KBM-7 (cell line): ENCODE measurements around the gene ZNF716.
"Not testable (repeated sequence)": the region's sequence is repeated elsewhere in the genome, so short reads cannot be mapped to it uniquely, and the experiment has no call there.

Source experiments
- DNase-seq: peaks from one replicate; pipeline ENCODE4 v3.0.0-alpha.2; 2015
- in situ Hi-C: fragments of 300-500 bp; cut with MboI; formaldehyde crosslinking; loops from 2 replicates; pipeline ENCODE4 v1.14.3; 2020; ENCODE audit warnings: low sequenced_read_pairs, low pct_unique_long_range_greater_than_20kb, mixed read lengths

The ZNF716 gene

DNA sequence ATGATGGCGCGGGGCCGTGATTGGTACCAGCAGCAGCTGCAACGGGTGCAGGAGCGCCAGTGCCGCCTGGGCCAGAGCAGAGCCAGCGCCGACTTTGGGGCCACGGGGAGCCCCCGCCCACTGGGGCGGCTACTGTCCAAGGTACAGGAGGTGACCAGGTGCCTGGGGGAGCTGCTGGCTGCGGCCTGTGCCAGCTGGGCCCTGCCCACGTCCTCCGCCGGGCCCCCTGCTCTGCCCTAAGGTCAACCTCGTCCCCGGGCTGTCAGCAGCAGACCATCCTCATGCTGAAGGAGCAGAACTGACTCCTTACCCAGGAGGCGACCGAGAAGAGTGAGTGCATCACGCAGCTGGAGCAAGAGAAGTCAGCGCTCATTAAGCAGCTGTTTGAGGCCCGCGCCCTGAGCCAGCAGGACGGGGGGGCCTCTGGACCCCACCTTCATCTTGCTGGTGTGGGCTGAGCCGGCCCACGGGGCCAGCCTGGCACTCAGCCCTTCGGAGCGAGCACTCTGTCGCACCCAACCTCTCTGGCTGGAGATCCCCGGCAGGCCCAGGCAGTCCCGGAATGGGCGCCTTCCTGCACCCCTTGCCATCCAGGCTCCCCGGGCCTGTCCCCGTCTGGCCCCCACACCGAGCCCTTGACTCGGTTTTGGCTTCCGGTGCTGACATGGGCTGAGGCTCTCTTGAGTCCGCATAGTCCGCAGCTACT is 24.6 kb upstream of the ZNF716 start:
- in situ Hi-C loops, result no loop called here
- no peak for DNase-seq

GRCh38 chr7:57425969-57426628 is 23.9 kb upstream of the ZNF716 start:
- in situ Hi-C loops, result no loop called here
- DNase-seq, result no peak

DNA sequence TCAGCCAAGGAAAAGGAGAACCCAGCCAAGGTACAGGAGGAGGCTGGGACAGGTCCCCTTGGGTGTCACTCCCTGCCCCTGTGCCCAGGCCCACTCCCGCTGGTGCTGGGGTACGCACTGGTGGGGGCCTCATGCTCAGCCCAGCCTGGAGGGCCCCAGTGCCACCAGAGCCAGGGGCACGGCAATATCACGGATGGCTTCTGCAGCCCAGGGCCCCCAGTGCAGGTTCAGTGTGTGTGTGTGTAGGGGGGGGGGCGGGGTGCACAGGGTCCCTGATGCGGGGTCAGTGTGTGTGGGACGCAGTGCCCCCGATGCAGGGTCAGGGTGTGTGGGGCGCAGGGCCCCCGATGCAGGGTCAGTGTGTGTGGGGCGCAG is 23.4 kb upstream of the ZNF716 start:
- DNase-seq, result no peak
- in situ Hi-C loops, result no loop called here

- no peak for DNase-seq
- in situ Hi-C loops, result no loop called here
These were observed 22.8 kb upstream of the ZNF716 start for GRCh38 chr7:57427146-57427545.

DNA sequence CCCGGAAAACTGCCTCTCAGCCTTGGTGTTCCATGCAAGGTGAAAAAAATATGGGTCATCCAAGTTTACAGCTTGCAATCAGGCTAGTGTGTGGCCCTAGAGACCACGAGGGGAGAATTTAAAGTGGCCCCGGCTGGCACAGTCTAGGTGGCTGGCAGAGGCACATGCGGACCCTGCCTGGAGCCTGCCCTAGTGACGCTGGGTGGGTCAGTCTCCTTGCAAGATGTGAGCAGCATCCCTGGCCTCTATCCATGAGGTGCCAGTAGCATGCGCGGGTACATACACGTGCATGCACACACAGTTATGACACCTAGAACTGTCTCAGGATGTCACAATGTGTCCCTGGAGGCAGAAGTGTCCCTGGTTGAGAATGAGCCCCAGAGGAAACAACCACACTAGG is 22.4 kb upstream of the ZNF716 start:
- in situ Hi-C loops, result no loop called here
- DNase-seq, result no peak

DNA sequence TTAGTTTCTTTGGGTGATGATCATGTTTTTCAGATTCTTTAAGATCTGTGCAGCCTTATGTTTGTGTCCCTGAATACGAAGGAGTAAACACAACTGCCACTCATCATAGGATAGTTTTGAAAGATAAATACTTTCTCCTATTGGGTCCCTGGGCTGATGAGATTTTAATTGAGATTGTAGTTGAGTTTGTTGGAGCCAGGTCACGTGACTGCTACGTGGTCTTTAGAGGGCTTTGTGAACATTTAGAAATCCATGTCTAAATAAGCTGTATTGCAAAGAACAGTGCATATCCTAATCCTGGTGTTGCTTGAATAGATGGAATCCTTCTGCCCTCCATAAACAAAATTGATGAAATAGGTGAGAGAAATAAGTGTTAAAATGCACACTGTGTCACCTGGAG is 17.4 kb upstream of the ZNF716 start:
- in situ Hi-C loops, result no loop called here
- DNase-seq, result no peak

DNA sequence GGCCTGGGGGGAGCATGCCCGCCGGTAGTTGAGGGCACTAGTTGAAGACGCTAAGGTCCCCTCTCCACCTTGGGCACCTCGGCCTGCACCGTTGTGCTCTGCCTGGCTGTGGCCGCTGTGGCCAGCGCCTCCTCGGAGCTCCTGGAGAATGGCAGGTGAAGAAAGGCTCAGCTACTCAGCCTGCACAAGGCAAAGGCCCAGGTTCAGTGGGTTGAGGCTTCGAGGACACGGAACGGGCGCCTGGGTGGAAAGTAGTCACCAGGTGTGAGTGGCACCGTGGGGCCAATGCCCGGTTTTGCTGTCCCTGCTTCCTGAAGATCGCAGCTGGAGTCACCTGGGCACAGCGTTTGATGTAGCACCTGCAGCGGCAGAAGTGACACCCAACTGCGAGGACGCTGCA is 12.4 kb upstream of the ZNF716 start:
- DNase-seq, result no peak
- in situ Hi-C loops, result no loop called here

DNA sequence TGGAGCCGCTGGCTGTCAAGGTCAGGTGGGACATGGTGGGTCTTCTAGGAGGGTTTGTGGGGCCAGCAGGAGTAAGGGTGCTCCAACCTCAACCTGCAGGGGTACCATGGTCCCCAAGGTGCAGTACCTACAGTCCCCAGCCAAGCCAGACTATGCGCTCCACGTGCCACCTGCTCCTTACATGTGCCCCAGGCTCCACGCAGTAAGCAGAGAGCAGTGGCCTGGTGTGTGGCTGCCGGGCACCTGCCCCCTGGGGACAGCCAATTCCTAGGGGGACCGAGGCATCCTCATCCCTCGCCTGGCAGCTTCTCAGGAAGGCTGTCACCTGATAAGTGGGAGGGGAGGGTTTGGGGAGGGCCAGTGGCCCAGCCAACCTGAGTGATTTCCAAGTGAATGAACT is 11.7 kb upstream of the ZNF716 start:
- no peak for DNase-seq
- in situ Hi-C loops, result no loop called here

GRCh38 chr7:57443567-57443966 is 6.4 kb upstream of the ZNF716 start:
- DNase-seq, result no peak
- in situ Hi-C loops, result no loop called here

- in situ Hi-C loops, DNase-seq: not testable (repeated sequence)
These were observed 19.3 kb downstream of the ZNF716 start for GRCh38 chr7:57469186-57469828.

DNA sequence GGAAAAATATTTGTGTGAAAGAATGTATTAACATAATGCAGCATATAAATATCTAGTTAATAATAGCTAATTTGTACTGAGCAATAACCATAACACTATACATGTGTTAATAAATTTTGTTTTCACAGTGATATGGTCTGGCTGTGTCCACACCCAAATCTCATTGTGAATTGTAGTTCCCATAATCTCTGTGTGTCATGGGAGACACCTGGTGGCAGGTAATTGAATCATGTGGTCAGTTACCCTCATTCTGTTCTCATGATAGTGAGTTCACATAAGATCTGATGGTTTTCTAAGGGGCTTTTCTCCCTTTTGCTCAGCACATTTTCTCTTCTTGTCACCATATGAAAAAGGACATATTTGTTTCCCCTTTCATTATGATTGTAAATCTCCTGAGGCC is 30.3 kb downstream of the ZNF716 start:
- DNase-seq, in situ Hi-C loops: not testable (repeated sequence)

GRCh38 chr7:57485022-57485421 is 35.0 kb downstream of the ZNF716 start:
- in situ Hi-C loops, DNase-seq: not testable (repeated sequence)

DNA sequence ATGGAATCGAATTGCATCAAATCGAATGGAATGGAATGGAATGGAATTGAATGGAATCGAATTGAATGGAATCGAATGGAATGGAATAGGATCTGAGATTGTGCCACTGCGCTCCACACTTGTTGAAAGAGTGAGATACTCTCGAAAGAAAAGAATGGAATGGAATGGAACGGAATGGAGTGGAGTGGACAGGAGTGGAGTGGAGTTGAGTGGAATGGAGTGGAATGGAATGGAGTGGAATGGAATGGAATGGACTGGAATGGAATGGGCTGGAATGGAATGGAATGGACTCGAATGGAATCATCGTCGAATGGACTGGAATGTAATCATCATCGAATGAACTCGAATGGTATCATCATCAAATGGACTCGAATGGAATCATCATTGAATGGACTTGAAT is 38.0 kb downstream of the ZNF716 start:
- in situ Hi-C loops, result no loop called here
- DNase-seq, result no peak

DNA sequence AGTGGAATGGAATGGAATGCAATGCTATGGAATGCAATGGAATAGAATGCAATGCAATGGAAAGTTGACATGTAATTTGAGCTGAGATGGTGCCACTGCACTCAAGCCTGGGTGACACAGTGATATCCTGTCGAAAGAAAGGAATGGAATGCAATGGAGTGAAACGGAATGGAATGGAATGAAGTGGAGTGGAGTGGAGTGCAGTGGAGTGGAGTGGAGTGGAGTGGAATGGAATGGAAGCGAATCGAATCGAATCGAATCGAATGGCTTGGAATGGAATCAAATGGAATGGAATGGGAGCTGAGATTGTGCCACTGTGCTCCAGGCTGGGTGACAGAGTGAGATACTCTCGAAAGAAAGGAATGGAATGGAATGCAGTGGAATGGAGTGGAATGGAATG is 45.1 kb downstream of the ZNF716 start:
- in situ Hi-C loops, DNase-seq: not testable (repeated sequence)

- DNase-seq, result no peak
- in situ Hi-C loops, result no loop called here
These were observed 46.4 kb downstream of the ZNF716 start for GRCh38 chr7:57496395-57496794.

DNA sequence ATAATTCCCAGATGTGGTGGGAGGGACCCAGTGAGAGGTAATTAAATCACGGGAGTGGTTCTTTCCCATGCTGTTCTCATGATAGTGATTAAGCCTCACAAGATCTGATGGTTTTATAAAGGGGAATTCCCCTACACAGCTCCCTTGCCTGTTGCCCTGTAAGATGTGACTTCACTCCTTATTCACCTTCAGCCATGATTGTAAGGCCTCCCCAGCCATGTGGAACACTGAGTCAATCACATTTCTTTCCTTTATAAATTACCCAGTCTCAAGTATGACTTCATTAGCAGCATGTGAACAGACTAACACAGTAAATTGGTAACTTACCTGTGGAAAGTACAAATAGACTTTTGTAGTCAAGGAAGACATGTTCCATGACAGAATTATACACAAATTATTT is 55.2 kb downstream of the ZNF716 start:
- in situ Hi-C loops, result no loop called here

More for the DNA sequence above, 55.2 kb downstream of the ZNF716 start:
- DNase-seq, result no peak
